IMR-90 (cell line): Measurements from ENCODE around the gene SLC12A8. TPM values are rescaled to one million over a fixed set of nuclear protein-coding genes. Genes with fewer than 3 reads are reported as not detected.

ENCODE experiments used
- ATAC-seq: fragments of 200-7000 bp; cut with Tn5 transposase; 2 replicates; pipeline ENCODE4 v1.9.1; 2020; ENCODE audit warnings: low read depth, mild to moderate bottlenecking, moderate library complexity
- BruUV-seq: library from RNA; stranded (reverse); fragments of 400-500 nt; replicated peaks from 2 replicates; lab custom pipeline; 2021; lab: Mats Ljungman, UMichigan
- CTCF ChIA-PET: fragments of 300-600 bp; formaldehyde crosslinking; extraction: SDS; loops from one replicate; lab custom pipeline; 2021; ENCODE audit warnings: antibody characterized with exemption; lab: Yijun Ruan, JAX
- POLR2A ChIA-PET: fragments of 300-600 bp; sonication (Branson Sonifier 250); formaldehyde crosslinking; loops from one replicate; lab custom pipeline; 2022; ENCODE audit warnings: antibody characterized with exemption; ENCODE audit not compliant: unreplicated experiment; lab: Charles Lee
- DNase-seq: peaks from one replicate; pipeline ENCODE4 v3.0.0; 2013
- H2AFZ ChIP-seq: replicated peaks from 2 replicates; pipeline ENCODE3; 2013; ENCODE audit warnings: low read length, mild to moderate bottlenecking; ENCODE audit not compliant: poor library complexity
- H2AK5ac ChIP-seq: 2 replicates; pipeline ENCODE4 v1.6.1; 2013; ENCODE audit warnings: low read depth, low read length, inconsistent platforms
- H2AK9ac ChIP-seq: replicated peaks from 2 replicates; pipeline ENCODE3; 2013; ENCODE audit warnings: mild to moderate bottlenecking, low read depth, low read length, moderate library complexity; ENCODE audit not compliant: poor library complexity
- H2BK120ac ChIP-seq: 2 replicates; pipeline ENCODE4 v1.6.1; 2013; ENCODE audit warnings: low read depth, low read length, inconsistent platforms
- H2BK15ac ChIP-seq: 3 replicates; pipeline ENCODE4 v1.6.1; 2013; ENCODE audit warnings: low read depth, low read length, inconsistent platforms
- H2BK20ac ChIP-seq: 2 replicates; pipeline ENCODE4 v1.6.1; 2013; ENCODE audit warnings: low read depth, mild to moderate bottlenecking, inconsistent platforms, low read length, moderate library complexity
- H2BK5ac ChIP-seq: 2 replicates; pipeline ENCODE4 v1.6.1; 2013; ENCODE audit warnings: mild to moderate bottlenecking, low read depth, low read length, inconsistent platforms; ENCODE audit not compliant: poor library complexity, severe bottlenecking
- H3K14ac ChIP-seq: replicated peaks from 2 replicates; pipeline ENCODE4 v1.6.1; 2013; ENCODE audit warnings: low read depth, low read length, inconsistent platforms
- H3K18ac ChIP-seq: 2 replicates; pipeline ENCODE4 v1.6.1; 2013; ENCODE audit warnings: low read depth, low read length, control low read depth
- H3K23ac ChIP-seq: 2 replicates; pipeline ENCODE4 v1.6.1; 2013; ENCODE audit warnings: low read depth, low read length, inconsistent platforms
- H3K27ac ChIP-seq: 2 replicates; pipeline ENCODE4 v1.5.1; 2013; ENCODE audit warnings: mild to moderate bottlenecking, control low read depth, low read length; ENCODE audit not compliant: insufficient read depth
- H3K27me3 ChIP-seq: 2 replicates; pipeline ENCODE4 v1.6.1; 2013; ENCODE audit warnings: low read length; ENCODE audit not compliant: control insufficient read depth, insufficient read depth
- H3K36me3 ChIP-seq: 2 replicates; pipeline ENCODE4 v1.6.1; 2013; ENCODE audit warnings: low read length, mixed read lengths; ENCODE audit not compliant: control insufficient read depth, insufficient read depth
- H3K4ac ChIP-seq: 2 replicates; pipeline ENCODE4 v1.6.1; 2013; ENCODE audit warnings: low read depth, low read length, inconsistent platforms
- H3K4me1 ChIP-seq: 2 replicates; pipeline ENCODE4 v1.6.1; 2013; ENCODE audit warnings: low read length, mixed read lengths; ENCODE audit not compliant: control insufficient read depth, insufficient read depth
- H3K4me2 ChIP-seq: 2 replicates; pipeline ENCODE4 v1.6.1; 2013; ENCODE audit warnings: low read depth, mild to moderate bottlenecking, control low read depth, low read length, moderate library complexity
- H3K4me3 ChIP-seq: 2 replicates; pipeline ENCODE4 v1.5.1; 2013; ENCODE audit warnings: low read depth, mild to moderate bottlenecking, control low read depth, low read length, moderate library complexity; ENCODE audit not compliant: insufficient read depth
- H3K56ac ChIP-seq: 2 replicates; pipeline ENCODE4 v1.6.1; 2013; ENCODE audit warnings: low read length, inconsistent platforms; ENCODE audit not compliant: insufficient read depth; ENCODE audit errors: extremely low read depth
- H3K79me1 ChIP-seq, 2 experiments: 2 replicates each; pipeline ENCODE4 v1.6.1; 2013; ENCODE audit warnings: low read length in 2 of 2, inconsistent platforms in 1 of 2, low read depth in 1 of 2
- H3K9ac ChIP-seq: 2 replicates; pipeline ENCODE4 v1.6.1; 2013; ENCODE audit warnings: low read depth, low read length, control low read depth
- H3K9me1 ChIP-seq: 2 replicates; pipeline ENCODE4 v1.6.1; 2013; ENCODE audit warnings: low read length, inconsistent platforms; ENCODE audit not compliant: insufficient read depth
- H3K9me3 ChIP-seq: 2 replicates; pipeline ENCODE4 v1.6.1; 2013; ENCODE audit warnings: low read length; ENCODE audit not compliant: control insufficient read depth, insufficient read depth
- H4K20me1 ChIP-seq: 2 replicates; pipeline ENCODE4 v1.6.1; 2013; ENCODE audit warnings: low read length, inconsistent platforms; ENCODE audit not compliant: insufficient read depth
- H4K5ac ChIP-seq: 2 replicates; pipeline ENCODE4 v1.6.1; 2013; ENCODE audit warnings: mild to moderate bottlenecking, low read depth, low read length, control low read depth
- H4K8ac ChIP-seq, 2 experiments: 2 replicates each; pipeline ENCODE4 v1.6.1; 2013; ENCODE audit warnings: low read depth in 2 of 2, low read length in 2 of 2, control low read depth in 1 of 2, inconsistent platforms in 1 of 2
- H4K91ac ChIP-seq: 2 replicates; pipeline ENCODE4 v1.6.1; 2013; ENCODE audit warnings: low read depth, low read length, inconsistent platforms; ENCODE audit not compliant: insufficient read depth
- CEBPB ChIP-seq: IDR thresholded peaks from 2 replicates; pipeline ENCODE4 v1.6.1; 2012; ENCODE audit warnings: low read depth, low read length, improper control_type of control experiment
- FOS ChIP-seq: fragments of 150-350 bp; IDR thresholded peaks from 2 replicates; pipeline ENCODE4 v1.6.1; 2016; ENCODE audit warnings: low read depth, low read length
- WGBS, 2 experiments: methylation state at CpG; one replicate each; pipeline versions ENCODE4 v1.1.5 to v1.1.7; 2013; ENCODE audit warnings: missing lambda C conversion rate in 2 of 2; ENCODE audit not compliant: insufficient read length in 1 of 2; ENCODE audit errors: extremely low coverage in 2 of 2; 5-methylcytosine and 5-hydroxymethylcytosine counted together
- dilution Hi-C: fragments of 300-500 bp; cut with HindIII; formaldehyde crosslinking; loops from one replicate; pipeline ENCODE4 v1.14.3; 2018; ENCODE audit warnings: low sequenced_read_pairs; ENCODE audit not compliant: unreplicated experiment
- in situ Hi-C: fragments of 300-500 bp; cut with MboI; formaldehyde crosslinking; loops from 3 replicates; pipeline ENCODE4 v1.14.3; 2019; ENCODE audit warnings: low sequenced_read_pairs, inconsistent platforms, mixed read lengths
- intact Hi-C: fragments of 100-400 bp; cut with micrococcal nuclease; formaldehyde crosslinking; loops from 2 replicates; pipeline ENCODE4 v1.10.0; 2022
- polyA plus RNA-seq, 3 experiments: library from polyadenylated mRNA; depleted of rRNA; stranded (reverse); fragments of >200 nt; gene quantifications; 2 replicates each; pipeline ENCODE4 v1.2.3, GENCODE V29; 2012; ENCODE audit warnings: low replicate concordance in 1 of 3
- total RNA-seq: library from RNA; depleted of rRNA; stranded (reverse); fragments of >200 nt; gene quantifications from 2 replicates; pipeline ENCODE4 v1.2.3, GENCODE V29; 2012

Gene SLC12A8
- total and polyA plus RNA-seq, 2 of the 4 experiments (the other 2 are of a cell fraction), result 2.2 to 4.3 TPM

DNA sequence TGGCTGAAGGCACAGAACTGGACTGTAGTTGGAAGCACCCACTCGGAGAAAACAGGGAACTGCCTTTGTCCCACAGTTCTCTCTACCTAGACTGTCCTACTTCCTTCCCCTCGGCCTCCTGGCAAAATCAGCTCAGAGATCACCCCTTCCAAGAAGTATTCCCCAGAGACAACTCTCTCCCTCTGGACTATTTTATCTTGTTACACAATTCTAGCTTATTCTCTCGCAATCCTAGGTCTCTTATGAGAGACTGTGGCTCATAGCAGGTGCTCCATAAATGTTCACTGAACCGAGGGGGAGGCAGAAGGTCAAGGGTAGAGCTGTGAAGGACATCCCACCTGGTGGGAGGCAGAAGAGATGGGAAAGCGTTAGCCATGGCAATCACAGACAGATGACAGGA is 167.4 kb downstream of the SLC12A8 start:
- H2BK15ac ChIP-seq, result peak overlapping the region; percentile 23; the same call in 1 of the 3 replicates
- no peak overlapping the region; the same call in 1 of the 2 replicates for H3K9ac ChIP-seq
- H3K79me1 ChIP-seq, result peaks cover 46 to 91% of the 10 kb centered on the region in 2 experiments
- in situ Hi-C loops (loop anchor here (10.0 kb wide), 1 partner anchor 390 kb away; no protein-coding TSS in a partner anchor), dilution Hi-C loops (no loop called here), intact Hi-C loops (loop anchor here (2.0 kb wide), 1 partner anchor 394 kb away; no protein-coding TSS in a partner anchor)
- H4K8ac ChIP-seq, result no peak overlapping the region
- no peak overlapping the region for H3K18ac ChIP-seq
- peaks cover 40% of the 10 kb centered on the region for H3K36me3 ChIP-seq
- POLR2A ChIA-PET, result no interaction called here
- peak overlapping the region; percentile 81; the same call in 1 of the 2 replicates for H2AK5ac ChIP-seq
- no peak overlapping the region; the same call in 1 of the 2 replicates for H3K23ac ChIP-seq
- no peak overlapping the region for H2BK120ac ChIP-seq
- H4K91ac ChIP-seq, result no peak overlapping the region
- peak overlapping the region; percentile 34 for H3K4me2 ChIP-seq
- 0 out of 2 replicates have a peak overlapping the region, but pooled peaks have one; percentile 11 for H3K4ac ChIP-seq
- peaks cover 39% of the 10 kb centered on the region for H3K4me1 ChIP-seq
- no peaks in the 10 kb centered on the region for H3K9me3 ChIP-seq
- TF ChIP-seq CEBPB, result peak; percentile 78
- TF ChIP-seq FOS, result no peak
- H3K27ac ChIP-seq, result no peak overlapping the region
- CTCF ChIA-PET, result no interaction called here
- H2AK9ac ChIP-seq, result no peak overlapping the region
- H2AFZ ChIP-seq, result no peak overlapping the region
- no peak overlapping the region for H3K56ac ChIP-seq
- H4K5ac ChIP-seq, result peak overlapping the region; percentile 17; the same call in 1 of the 2 replicates
- ATAC-seq, result no peak
- H3K9me1 ChIP-seq, result peaks cover 40% of the 10 kb centered on the region
- H2BK5ac ChIP-seq, result no peak overlapping the region
- H4K20me1 ChIP-seq, result peaks cover 93% of the 10 kb centered on the region
- H3K14ac ChIP-seq, result 0 out of 2 replicates have a peak overlapping the region, but pooled peaks have one; percentile 0
- no peak for DNase-seq
- no peak overlapping the region for H2BK20ac ChIP-seq
- no TSS peak for BruUV-seq
- WGBS, 2 experiments, result 100% methylated on average over 1 of the region's 5 CpGs; no CpG with 5 or more reads in 1 of the 2 experiments
- H3K4me3 ChIP-seq, result no peak overlapping the region
- H3K27me3 ChIP-seq, result no peaks in the 10 kb centered on the region
